ENCODE results near the gene TMEM62.
A peak's percentile ranks its signal among the peaks of the same experiment; 100 is the strongest.
"Not testable (repeated sequence)": the region's sequence is repeated elsewhere in the genome, so short reads cannot be mapped to it uniquely, and the experiment has no call there.

TMEM62 gene

GRCh38 chr15:43184407-43185124 lies 51.2 kb downstream of the TMEM62 start:
- DNase-seq: no peak

- DNase-seq: peak; percentile 45
These were observed 52.0 kb downstream of the TMEM62 start, which contains the start of gene CCNDBP1 for GRCh38 chr15:43185157-43186002. Gene CCNDBP1, plus strand, starts transcription at chr15:43185403. Its CDS starts 96 bp downstream, at chr15:43185499.

GRCh38 chr15:43186003-43186353 lies 52.6 kb downstream of the TMEM62 start:
- DNase-seq: no peak

GRCh38 chr15:43187544-43188155 lies 54.3 kb downstream of the TMEM62 start:
- peak; percentile 16 for DNase-seq

- DNase-seq: no peak
These were observed 55.9 kb downstream of the TMEM62 start for GRCh38 chr15:43189296-43189695.

GRCh38 chr15:43190178-43190577 lies 56.8 kb downstream of the TMEM62 start:
- no peak for DNase-seq

- DNase-seq: no peak
These were observed 60.3 kb downstream of the TMEM62 start for GRCh38 chr15:43193710-43194109.

GRCh38 chr15:43194795-43195194 lies 61.4 kb downstream of the TMEM62 start:
- DNase-seq: no peak

GRCh38 chr15:43196760-43197548 lies 63.6 kb downstream of the TMEM62 start:
- no peak for DNase-seq

- DNase-seq: not testable (repeated sequence)
These were observed 64.4 kb downstream of the TMEM62 start for GRCh38 chr15:43197773-43198172.

GRCh38 chr15:43198556-43198955 lies 65.2 kb downstream of the TMEM62 start:
- not testable (repeated sequence) for DNase-seq

GRCh38 chr15:43198992-43199391 lies 65.6 kb downstream of the TMEM62 start:
- no peak for DNase-seq

- no peak for DNase-seq
These were observed 66.6 kb downstream of the TMEM62 start for GRCh38 chr15:43199945-43200488.

- DNase-seq: no peak
These were observed 70.9 kb downstream of the TMEM62 start for GRCh38 chr15:43204016-43204901.

- no peak for DNase-seq
These were observed 72.7 kb downstream of the TMEM62 start for GRCh38 chr15:43206054-43206453.

- DNase-seq: no peak
These were observed 73.6 kb downstream of the TMEM62 start for GRCh38 chr15:43207024-43207423.

GRCh38 chr15:43208052-43209002 lies 74.9 kb downstream of the TMEM62 start:
- no peak for DNase-seq

GRCh38 chr15:43209059-43209824 lies 75.9 kb downstream of the TMEM62 start:
- no peak for DNase-seq

GRCh38 chr15:43210172-43210745 lies 76.9 kb downstream of the TMEM62 start:
- DNase-seq: no peak

Data from NCI-H446 treated with DMSO at 0.1 percent for 48 hours (cell line).